ENCODE results near the gene LZTS3.
"Not testable (repeated sequence)": the region's sequence is repeated elsewhere in the genome, so short reads cannot be mapped to it uniquely, and the experiment has no call there.

The LZTS3 gene

DNA sequence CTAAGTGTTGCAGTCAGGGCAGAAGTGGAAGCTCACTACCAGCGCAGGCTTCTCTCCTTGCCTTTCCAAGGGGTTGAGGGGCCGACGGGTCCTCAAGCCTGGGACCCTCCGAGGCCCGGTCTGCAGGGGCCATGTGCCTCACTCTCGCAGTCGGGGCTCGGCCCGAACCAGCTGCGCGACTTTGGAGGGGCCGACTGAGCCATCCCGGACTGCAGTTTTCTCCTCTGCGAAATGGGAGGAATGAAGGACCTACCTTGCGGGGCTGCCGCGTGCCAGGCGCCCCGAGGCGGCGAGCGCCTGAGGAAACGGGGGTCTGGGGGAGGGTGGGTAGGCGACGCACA lies 5.6 kb downstream of the LZTS3 start:
- no peak for DNase-seq (ENCODE audit: low read depth)

DNA sequence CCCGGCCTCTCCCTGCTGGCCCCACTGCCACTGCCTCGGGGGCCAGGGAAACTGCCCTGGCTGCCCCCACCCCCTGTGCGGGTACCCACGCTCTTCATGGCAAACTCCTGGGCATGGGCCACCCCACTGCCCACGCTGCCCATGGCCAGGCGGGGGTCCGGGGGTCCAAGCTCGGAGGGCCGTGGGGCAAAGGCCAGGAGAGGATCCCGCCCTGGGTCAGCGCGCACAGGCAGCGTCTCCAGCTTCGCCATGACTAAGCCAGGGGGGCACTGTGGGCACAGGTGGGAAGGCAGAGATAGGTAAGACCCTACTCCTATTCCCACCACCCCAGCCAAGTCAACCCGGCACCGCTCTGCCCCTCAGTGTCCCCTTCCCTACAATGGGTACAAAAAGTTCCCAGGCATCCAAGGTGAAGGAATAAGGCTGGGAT lies 6.4 kb downstream of the LZTS3 start:
- no peak for DNase-seq (ENCODE audit: low read depth)

DNA sequence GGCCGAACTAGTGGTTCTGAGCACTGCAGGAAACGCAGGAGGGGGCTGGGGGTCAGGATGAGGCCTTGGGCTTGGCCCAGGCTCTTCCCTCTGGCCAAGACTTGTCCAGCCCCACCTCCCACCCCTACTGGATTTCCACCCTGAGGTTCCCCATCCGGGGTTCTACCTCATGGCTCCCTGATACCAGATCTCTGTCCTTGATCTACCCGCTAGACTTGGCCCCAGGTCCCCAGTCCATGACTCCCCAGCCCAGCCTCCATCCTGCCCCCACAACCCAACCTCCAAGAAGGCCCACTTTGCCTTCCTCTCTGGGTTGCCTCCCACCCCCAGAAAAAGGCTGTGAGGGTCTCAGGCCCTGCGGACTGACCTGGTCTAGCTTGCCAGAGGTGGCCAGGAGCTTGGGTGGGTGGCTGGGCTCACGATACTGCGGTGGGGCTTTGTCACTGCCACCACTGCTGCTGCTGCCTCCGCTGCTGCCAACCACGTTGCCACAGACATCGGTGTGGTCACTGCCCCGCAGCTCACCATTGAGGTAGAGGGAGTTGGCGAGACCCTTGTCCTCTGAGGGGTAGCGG lies 6.9 kb downstream of the LZTS3 start:
- DNase-seq (ENCODE audit: low read depth) = no peak

DNA sequence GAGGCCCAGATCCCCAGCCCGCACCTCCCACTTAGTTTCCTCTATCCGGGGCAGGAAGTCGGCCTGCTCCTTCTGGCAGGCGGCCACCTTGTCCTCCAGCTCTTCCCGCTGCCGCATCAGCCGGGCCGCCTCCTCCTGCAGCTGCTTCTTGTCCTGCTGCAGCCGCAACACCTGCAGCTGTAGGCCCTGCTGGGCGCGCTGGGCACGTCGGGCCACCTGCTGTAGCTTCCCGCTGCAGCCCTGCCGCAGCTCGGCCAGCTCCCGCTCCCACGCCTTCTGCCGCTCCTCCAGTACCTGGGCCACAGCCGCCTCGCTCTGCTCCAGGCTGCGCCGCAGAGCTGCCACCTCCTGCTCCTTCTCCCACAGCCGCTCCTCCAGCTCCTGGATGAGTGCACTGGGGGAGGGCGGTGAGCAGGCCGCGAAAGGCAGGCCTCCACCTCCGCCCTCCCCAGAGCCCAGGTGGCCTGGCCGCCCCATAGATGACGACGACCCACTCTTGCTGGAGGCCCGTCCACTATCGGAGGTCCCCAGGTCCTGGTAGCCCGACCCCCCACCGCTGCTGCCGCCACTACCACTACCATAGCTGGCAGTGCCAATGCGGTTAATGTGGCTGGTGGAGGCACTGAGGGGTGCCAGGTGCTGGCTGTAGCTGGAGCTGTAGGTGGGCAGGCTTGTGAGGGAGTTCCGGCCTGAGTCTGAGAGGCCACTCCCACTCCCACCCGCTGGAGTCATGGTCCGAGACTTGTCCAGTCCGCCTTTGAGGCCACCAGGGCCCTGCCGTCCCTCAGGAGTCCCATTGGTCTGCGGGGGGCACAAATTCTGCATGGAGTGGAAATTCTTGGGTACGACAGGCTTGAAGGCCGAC lies 7.6 kb downstream of the LZTS3 start:
- DNase-seq (ENCODE audit: low read depth) = no peak

- DNase-seq (ENCODE audit: low read depth) = no peak
These were observed 8.5 kb downstream of the LZTS3 start for GRCh38 chr20:3164763-3165410.

- no peak for DNase-seq (ENCODE audit: low read depth)
These were observed 9.1 kb downstream of the LZTS3 start for GRCh38 chr20:3164043-3164762.

DNA sequence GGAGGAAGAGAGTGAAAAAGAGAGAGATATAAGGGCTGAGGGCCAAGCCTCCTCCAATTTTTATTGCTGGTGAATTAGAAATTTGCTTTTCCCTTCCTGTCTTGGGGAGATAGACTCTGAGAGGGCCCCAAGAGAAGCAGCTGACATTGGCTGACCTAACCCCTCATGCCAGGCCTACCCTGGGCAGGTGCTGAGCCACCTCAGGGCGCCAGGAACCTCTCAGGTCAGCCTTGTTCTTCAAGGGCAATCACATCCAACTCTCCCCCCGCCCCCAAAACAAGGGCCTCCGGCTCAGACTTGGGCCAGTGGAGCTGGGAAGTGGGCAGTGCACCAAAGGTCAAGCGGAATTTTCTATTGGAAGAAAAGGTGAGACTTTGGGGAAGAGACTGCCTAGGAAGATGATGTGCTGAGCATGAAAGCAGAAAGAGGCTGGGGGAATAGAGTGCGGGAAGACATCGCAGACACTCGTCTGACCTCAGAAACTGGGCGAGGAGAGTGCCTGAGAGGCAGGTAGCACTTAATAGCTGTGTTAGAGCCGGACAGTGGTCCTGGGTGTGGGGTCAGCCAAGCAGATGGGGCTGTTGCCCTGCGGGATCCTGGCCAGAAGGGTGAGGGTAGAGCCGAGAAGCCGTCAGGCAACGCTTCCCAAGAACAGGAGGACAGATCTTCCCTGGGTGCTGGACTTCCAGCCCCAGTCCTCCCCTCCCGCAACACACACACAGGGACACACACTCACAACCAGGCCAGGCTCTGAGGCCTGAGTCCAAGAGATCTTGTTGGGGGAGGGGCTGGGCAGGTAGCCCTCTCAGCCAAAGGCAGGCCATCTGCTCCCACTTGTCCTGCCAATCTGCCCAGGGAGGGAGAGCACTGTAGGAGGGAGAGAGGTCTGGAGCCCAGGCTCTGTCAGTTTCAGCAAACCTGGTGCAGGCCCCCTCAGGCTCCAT lies 10.0 kb downstream of the LZTS3 start:
- DNase-seq (ENCODE audit: low read depth) = no peak

DNA sequence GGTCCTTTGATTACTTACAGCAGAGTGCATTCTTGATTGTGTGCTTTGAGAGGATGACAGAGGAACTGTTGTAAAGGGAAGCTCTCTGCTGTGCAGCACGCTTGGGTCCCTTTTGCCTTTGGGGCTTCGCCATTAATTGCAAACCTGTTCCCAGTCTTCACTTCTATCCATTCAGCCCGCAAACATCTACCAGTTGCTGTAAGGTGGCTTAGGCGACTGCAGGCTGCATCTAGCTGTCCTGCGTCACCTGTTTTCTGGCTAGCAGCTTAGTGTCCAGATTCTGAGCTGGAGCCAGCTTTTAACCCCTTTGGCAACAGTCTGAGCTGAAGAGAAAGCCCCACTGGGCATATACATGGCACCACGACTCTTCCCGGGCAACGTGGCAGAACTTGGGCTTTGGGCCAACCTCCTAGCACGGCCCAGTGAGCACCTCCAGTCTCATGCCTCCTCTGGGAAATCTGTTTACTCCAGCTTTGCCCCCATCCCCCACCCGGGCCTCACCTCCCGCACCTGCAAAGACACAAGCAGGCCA lies 11.2 kb downstream of the LZTS3 start:
- DNase-seq (ENCODE audit: low read depth) = no peak

DNA sequence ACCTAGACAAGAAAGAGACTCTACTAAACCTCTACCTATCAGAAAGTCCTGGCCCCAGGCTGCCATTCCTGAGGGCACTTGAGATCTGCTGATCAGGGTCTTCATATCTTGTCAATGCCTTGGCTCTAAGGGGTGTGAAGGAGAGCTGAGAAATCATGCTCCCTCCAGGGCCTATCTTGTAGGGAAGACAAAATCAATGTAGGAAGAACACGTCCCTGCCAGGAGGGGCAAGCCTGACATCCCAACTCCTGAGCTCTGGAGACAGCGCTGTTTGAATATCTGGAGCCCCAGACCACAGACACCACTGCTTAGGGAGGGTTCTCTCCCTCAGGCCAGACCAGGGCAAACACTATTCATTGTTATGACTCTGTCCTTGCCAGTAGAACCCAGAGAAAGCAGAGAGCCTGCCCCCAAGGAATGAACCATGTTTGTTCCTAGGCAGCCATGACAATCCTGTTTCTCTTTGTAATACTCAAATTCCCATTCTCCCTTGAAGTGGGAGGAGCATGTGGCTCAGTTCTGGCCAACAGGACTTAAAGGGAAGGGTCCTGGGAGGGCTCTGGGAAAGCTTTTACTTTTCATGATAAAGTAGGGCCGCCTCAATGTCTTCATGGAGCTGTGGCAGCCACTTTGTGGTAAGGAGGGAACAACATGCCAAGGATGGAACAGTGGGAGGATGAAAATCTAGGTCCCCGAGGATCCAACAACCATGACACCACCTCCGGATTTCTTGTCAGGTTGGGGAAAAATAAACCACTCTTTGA lies 11.9 kb downstream of the LZTS3 start:
- no peak for DNase-seq (ENCODE audit: low read depth)

- DNase-seq (ENCODE audit: low read depth) = no peak
These were observed 12.9 kb downstream of the LZTS3 start for GRCh38 chr20:3160418-3160817.

GRCh38 chr20:3158968-3159431 lies 14.3 kb downstream of the LZTS3 start:
- DNase-seq (ENCODE audit: low read depth) = no peak

DNA sequence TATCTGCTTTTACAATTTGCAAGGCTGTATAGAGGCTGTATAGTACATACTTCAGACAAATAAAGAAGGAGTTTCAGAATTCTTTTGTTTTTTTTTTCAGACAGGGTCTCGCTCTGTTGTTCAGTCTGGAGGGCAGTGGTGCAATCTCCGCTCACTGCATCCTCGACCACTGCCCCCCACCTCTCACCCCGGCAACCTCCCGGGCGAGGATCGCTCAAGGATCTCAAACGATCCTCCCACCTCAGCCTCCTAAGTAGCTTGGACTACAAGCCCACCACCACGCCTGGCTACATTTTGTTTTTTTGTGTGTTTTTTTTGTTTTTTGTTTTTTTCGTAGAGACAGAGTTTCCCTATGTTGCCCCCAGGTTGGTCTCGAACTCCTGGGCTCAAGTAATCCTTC lies 15.5 kb downstream of the LZTS3 start:
- DNase-seq (ENCODE audit: low read depth) = no peak

- DNase-seq (ENCODE audit: low read depth) = no peak
These were observed 16.3 kb downstream of the LZTS3 start for GRCh38 chr20:3156811-3157619.

GRCh38 chr20:3152057-3152644 lies 21.2 kb downstream of the LZTS3 start:
- not testable (repeated sequence) for DNase-seq (ENCODE audit: low read depth)

DNA sequence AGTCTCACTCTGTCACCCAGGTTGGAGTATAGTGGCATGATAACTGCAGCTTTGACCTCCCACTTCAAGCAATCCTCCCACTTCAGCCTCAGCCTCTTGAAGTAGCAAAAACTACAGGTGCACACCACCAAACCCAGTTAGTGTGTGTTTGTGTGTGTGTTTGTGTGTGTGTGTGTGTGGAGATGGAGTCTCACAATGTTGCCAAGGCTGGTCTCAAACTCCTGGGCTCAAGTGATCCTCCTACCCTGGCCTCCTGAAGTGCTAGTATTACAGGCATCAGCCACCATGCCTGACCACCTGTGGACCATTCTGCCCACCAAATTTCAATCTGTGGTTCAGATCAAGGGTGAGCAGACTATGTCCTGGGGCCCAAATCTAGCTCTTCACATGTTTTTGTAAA lies 22.4 kb downstream of the LZTS3 start:
- DNase-seq (ENCODE audit: low read depth) = no peak

- no peak for DNase-seq (ENCODE audit: low read depth)
These were observed 26.5 kb downstream of the LZTS3 start for GRCh38 chr20:3146732-3147341.

- no peak for DNase-seq (ENCODE audit: low read depth)
These were observed 31.6 kb downstream of the LZTS3 start for GRCh38 chr20:3141757-3142156.

GRCh38 chr20:3137492-3137891 lies 35.9 kb downstream of the LZTS3 start:
- DNase-seq (ENCODE audit: low read depth) = no peak

Measured in stimulated activated CD8-positive, alpha-beta memory T cell treated with anti-CD3 and anti-CD28 coated beads, Interleukin-12 subunit alpha, Interleukin-12 subunit beta, amount 100 ng/mL, for 4 hours (primary cell).